Liver (tissue), 9 donors: ENCODE results near the gene OXNAD1. TPM values are rescaled to one million over a fixed set of nuclear protein-coding genes. Genes with fewer than 3 reads are reported as not detected.

Experiments
- DNase-seq: peaks from one replicate; pipeline ENCODE4 v3.0.0-alpha.2; 2017; ENCODE audit warnings: low spot score
- H3K27ac ChIP-seq, 2 donors: one replicate each; pipeline ENCODE4 v1.7.0; 2013; ENCODE audit warnings: inconsistent platforms in 2 of 2, low read length in 2 of 2, control low read depth in 1 of 2, low read depth in 1 of 2, mild to moderate bottlenecking in 1 of 2
- H3K27me3 ChIP-seq, 4 donors: one replicate each; pipeline versions ENCODE4 v1.6.1 to v1.7.0; 2013; ENCODE audit warnings: low read length in 3 of 4, inconsistent platforms in 1 of 4, mild to moderate bottlenecking in 1 of 4, moderate library complexity in 1 of 4; ENCODE audit not compliant: control insufficient read depth in 4 of 4, insufficient read depth in 4 of 4
- H3K36me3 ChIP-seq, 4 donors: one replicate each; pipeline versions ENCODE4 v1.6.1 to v1.7.0; 2013; ENCODE audit warnings: low read length in 3 of 4, mild to moderate bottlenecking in 3 of 4, low read depth in 1 of 4, moderate library complexity in 1 of 4; ENCODE audit not compliant: control insufficient read depth in 4 of 4, insufficient read depth in 3 of 4
- H3K4me1 ChIP-seq, 4 donors: one replicate each; pipeline versions ENCODE4 v1.6.1 to v1.7.0; 2013; ENCODE audit warnings: low read length in 3 of 4, mild to moderate bottlenecking in 3 of 4, moderate library complexity in 1 of 4; ENCODE audit not compliant: control insufficient read depth in 4 of 4, insufficient read depth in 4 of 4
- H3K4me3 ChIP-seq, 3 donors: one replicate each; pipeline versions ENCODE4 v1.6.1 to v1.7.0; 2013; ENCODE audit warnings: low read length in 3 of 3, control low read depth in 1 of 3, low read depth in 1 of 3, mild to moderate bottlenecking in 1 of 3
- H3K9ac ChIP-seq, 2 donors: one replicate each; pipeline ENCODE4 v1.7.0; 2013; ENCODE audit warnings: low read length in 2 of 2, mild to moderate bottlenecking in 2 of 2, moderate library complexity in 2 of 2, control low read depth in 1 of 2, low read depth in 1 of 2
- H3K9me3 ChIP-seq, 4 donors: one replicate each; pipeline versions ENCODE4 v1.6.1 to v1.7.0; 2013; ENCODE audit warnings: low read length in 3 of 4; ENCODE audit not compliant: control insufficient read depth in 4 of 4
- EGR1 ChIP-seq, 2 donors: IDR thresholded peaks; 2 replicates each; pipeline ENCODE4 v1.6.1; 2016 to 2018; ENCODE audit warnings: antibody characterized with exemption in 2 of 2, low read depth in 2 of 2
- FOXA1 ChIP-seq: IDR thresholded peaks from 2 replicates; pipeline ENCODE4 v1.6.1; 2016; ENCODE audit warnings: antibody characterized with exemption
- FOXA2 ChIP-seq: IDR thresholded peaks from 2 replicates; pipeline ENCODE4 v1.6.1; 2016; ENCODE audit warnings: antibody characterized with exemption
- GABPA ChIP-seq, 2 donors: IDR thresholded peaks in 1 of 2; conservative IDR thresholded peaks in 1 of 2; 2 replicates each; pipeline ENCODE4 v1.6.1; 2016; ENCODE audit warnings: antibody characterized with exemption in 2 of 2, mild to moderate bottlenecking in 1 of 2, moderate library complexity in 1 of 2
- HNF4G ChIP-seq: IDR thresholded peaks from 2 replicates; pipeline ENCODE4 v1.6.1; 2016; ENCODE audit warnings: antibody characterized with exemption
- JUND ChIP-seq, 2 donors: IDR thresholded peaks; 2 replicates each; pipeline ENCODE4 v1.6.1; 2016; ENCODE audit warnings: antibody characterized with exemption in 2 of 2
- NR2F2 ChIP-seq: IDR thresholded peaks from 2 replicates; pipeline ENCODE4 v1.6.1; 2016; ENCODE audit warnings: antibody characterized with exemption
- RAD21 ChIP-seq, 2 donors: IDR thresholded peaks; 2 replicates each; pipeline ENCODE4 v1.6.1; 2016; ENCODE audit warnings: antibody characterized with exemption in 2 of 2, mild to moderate bottlenecking in 2 of 2
- RXRA ChIP-seq, 2 donors: IDR thresholded peaks; 2 replicates each; pipeline ENCODE4 v1.6.1; 2017 to 2018; ENCODE audit warnings: antibody characterized with exemption in 2 of 2, mild to moderate bottlenecking in 1 of 2
- SP1 ChIP-seq: IDR thresholded peaks from 2 replicates; pipeline ENCODE4 v1.6.1; 2018; ENCODE audit warnings: antibody characterized with exemption, mild to moderate bottlenecking
- WGBS: extraction: QIAGEN DNeasy Blood & Tissue Kit; methylation state at CpG from one replicate; pipeline ENCODE4 v1.1.7; 2013; 5-methylcytosine and 5-hydroxymethylcytosine counted together
- polyA plus RNA-seq, 2 donors: library from polyadenylated mRNA; stranded (reverse) in 1 of 2; unstranded in 1 of 2; fragments of 200-250 nt in 1 of 2; fragments of >200 nt in 1 of 2; fragmentation: Nextera tagmentation in 1 of 2; extraction: Ambion mirVana in 1 of 2; gene quantifications; one replicate each; pipeline versions ENCODE4 v1.2.1 to v1.2.3, GENCODE V29; 2013 to 2015
- total RNA-seq, 2 donors: library from RNA; depleted of rRNA; stranded (reverse); fragments of >200 nt; gene quantifications; one replicate each; pipeline ENCODE4 v1.2.3, GENCODE V29; 2014
- TF ChIP-seq, protein P1 (sequence below): IDR thresholded peaks from 2 replicates; pipeline ENCODE4 v1.6.1; 2016; ENCODE audit warnings: antibody characterized with exemption, mild to moderate bottlenecking
- TF ChIP-seq, protein P2 (sequence below): IDR thresholded peaks from 2 replicates; pipeline ENCODE4 v1.6.1; 2016; ENCODE audit warnings: antibody characterized with exemption
- TF ChIP-seq, protein P3 (sequence below): fragments of 150-350 bp; IDR thresholded peaks from 2 replicates; pipeline ENCODE4 v1.5.1; 2017; ENCODE audit warnings: improper control_type of control experiment, low read depth, low read length; ENCODE audit not compliant: missing input control
- TF ChIP-seq, protein P4 (sequence below): IDR thresholded peaks from 2 replicates; pipeline ENCODE4 v1.6.1; 2016; ENCODE audit warnings: antibody characterized with exemption
- donor health status: healthy.
- donor health status: healthy.
- donor health status: healthy.
- donor health status: healthy.
- donor health status: healthy.

The OXNAD1 gene
- total and polyA plus RNA-seq, 4 donors = 9.3 to 24.6 (median 14.1) TPM

DNA sequence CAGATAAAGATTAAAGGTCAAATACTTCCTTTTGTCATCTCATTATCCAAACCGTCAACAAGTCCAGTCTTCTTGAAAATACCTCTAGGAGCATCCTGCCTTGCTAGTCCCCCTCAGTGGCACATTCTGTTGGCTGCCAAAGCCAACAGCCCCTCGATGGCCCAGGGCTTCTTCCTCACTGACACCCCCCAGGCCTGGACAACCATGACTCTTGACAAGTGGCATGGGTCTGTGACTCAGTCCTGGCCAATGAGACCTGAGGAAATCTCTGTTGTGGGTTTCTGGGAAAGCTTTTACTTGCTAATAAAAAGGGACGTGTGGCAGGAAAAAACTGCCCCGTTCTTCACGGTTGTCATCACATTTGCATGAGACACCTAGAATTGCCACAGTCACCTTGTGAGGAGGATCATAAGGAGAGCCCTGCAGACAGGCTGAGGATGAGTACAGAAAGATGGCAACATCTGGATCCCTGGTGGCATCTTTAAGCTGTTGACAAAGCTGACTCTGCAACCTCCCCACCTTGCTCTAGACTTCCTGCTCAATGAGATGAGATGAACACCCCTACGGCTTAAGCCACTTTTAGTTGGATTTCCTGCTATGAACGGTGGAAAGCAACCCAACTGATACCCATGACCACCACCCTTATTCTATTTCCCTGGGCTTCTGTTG lies 81.5 kb downstream of the OXNAD1 start:
- WGBS = 94% methylated on average over 7 of the region's 7 CpGs
- no peak overlapping the region for H3K27ac ChIP-seq
- no peak for TF ChIP-seq FOXA2
- TF ChIP-seq, protein P1, sequence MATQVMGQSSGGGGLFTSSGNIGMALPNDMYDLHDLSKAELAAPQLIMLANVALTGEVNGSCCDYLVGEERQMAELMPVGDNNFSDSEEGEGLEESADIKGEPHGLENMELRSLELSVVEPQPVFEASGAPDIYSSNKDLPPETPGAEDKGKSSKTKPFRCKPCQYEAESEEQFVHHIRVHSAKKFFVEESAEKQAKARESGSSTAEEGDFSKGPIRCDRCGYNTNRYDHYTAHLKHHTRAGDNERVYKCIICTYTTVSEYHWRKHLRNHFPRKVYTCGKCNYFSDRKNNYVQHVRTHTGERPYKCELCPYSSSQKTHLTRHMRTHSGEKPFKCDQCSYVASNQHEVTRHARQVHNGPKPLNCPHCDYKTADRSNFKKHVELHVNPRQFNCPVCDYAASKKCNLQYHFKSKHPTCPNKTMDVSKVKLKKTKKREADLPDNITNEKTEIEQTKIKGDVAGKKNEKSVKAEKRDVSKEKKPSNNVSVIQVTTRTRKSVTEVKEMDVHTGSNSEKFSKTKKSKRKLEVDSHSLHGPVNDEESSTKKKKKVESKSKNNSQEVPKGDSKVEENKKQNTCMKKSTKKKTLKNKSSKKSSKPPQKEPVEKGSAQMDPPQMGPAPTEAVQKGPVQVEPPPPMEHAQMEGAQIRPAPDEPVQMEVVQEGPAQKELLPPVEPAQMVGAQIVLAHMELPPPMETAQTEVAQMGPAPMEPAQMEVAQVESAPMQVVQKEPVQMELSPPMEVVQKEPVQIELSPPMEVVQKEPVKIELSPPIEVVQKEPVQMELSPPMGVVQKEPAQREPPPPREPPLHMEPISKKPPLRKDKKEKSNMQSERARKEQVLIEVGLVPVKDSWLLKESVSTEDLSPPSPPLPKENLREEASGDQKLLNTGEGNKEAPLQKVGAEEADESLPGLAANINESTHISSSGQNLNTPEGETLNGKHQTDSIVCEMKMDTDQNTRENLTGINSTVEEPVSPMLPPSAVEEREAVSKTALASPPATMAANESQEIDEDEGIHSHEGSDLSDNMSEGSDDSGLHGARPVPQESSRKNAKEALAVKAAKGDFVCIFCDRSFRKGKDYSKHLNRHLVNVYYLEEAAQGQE = no peak
- TF ChIP-seq HNF4G = no peak
- TF ChIP-seq EGR1 (IDR thresholded peaks at IDR 0.05; ENCODE audit: low read depth in 2 of 2) = no peak
- TF ChIP-seq, protein P2, sequence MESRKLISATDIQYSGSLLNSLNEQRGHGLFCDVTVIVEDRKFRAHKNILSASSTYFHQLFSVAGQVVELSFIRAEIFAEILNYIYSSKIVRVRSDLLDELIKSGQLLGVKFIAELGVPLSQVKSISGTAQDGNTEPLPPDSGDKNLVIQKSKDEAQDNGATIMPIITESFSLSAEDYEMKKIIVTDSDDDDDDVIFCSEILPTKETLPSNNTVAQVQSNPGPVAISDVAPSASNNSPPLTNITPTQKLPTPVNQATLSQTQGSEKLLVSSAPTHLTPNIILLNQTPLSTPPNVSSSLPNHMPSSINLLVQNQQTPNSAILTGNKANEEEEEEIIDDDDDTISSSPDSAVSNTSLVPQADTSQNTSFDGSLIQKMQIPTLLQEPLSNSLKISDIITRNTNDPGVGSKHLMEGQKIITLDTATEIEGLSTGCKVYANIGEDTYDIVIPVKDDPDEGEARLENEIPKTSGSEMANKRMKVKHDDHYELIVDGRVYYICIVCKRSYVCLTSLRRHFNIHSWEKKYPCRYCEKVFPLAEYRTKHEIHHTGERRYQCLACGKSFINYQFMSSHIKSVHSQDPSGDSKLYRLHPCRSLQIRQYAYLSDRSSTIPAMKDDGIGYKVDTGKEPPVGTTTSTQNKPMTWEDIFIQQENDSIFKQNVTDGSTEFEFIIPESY = no peak
- TF ChIP-seq, protein P3, sequence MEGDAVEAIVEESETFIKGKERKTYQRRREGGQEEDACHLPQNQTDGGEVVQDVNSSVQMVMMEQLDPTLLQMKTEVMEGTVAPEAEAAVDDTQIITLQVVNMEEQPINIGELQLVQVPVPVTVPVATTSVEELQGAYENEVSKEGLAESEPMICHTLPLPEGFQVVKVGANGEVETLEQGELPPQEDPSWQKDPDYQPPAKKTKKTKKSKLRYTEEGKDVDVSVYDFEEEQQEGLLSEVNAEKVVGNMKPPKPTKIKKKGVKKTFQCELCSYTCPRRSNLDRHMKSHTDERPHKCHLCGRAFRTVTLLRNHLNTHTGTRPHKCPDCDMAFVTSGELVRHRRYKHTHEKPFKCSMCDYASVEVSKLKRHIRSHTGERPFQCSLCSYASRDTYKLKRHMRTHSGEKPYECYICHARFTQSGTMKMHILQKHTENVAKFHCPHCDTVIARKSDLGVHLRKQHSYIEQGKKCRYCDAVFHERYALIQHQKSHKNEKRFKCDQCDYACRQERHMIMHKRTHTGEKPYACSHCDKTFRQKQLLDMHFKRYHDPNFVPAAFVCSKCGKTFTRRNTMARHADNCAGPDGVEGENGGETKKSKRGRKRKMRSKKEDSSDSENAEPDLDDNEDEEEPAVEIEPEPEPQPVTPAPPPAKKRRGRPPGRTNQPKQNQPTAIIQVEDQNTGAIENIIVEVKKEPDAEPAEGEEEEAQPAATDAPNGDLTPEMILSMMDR = no peak

DNA sequence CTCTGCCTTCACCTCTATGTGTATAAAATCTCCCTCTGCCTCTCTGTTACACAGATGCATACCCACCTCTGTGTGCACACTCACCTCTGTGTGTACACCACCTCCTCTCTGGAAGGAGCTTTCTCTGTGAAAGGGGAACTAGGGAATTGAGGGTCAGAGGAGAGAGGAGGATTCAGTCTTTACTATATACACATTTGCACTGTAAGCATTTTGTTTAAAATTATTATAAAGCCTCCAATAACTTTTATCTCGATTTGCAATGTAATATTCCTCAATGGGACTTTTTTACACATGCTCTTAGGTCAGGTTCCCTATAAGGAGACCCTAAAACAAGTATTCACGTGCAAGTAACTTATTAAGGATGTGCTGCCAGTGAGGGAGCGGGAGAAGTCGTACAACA lies 82.5 kb downstream of the OXNAD1 start:
- Histone ChIP-seq H3K9ac (no peak overlapping the region), H3K27me3 (no peaks in the 10 kb centered on the region), H3K4me3 (no peak overlapping the region), H3K9me3 (no peaks in the 10 kb centered on the region), H3K36me3 (peaks cover 3 to 25% (median 14%) of the 10 kb centered on the region in 4 donors), H3K27ac (no peak overlapping the region), H3K4me1 (no peaks in the 10 kb centered on the region)
- WGBS = 98% methylated on average over 4 of the region's 4 CpGs
- no peak for DNase-seq
- no peak for TF ChIP-seq FOXA1
- no peak for TF ChIP-seq RAD21 (IDR thresholded peaks at IDR 0.05)
- TF ChIP-seq, protein P1 = no peak
- no peak for TF ChIP-seq SP1
- TF ChIP-seq RXRA (IDR thresholded peaks at IDR 0.05) = no peak
- no peak for TF ChIP-seq FOXA2
- TF ChIP-seq JUND (IDR thresholded peaks at IDR 0.05) = no peak
- no peak for TF ChIP-seq EGR1 (IDR thresholded peaks at IDR 0.05; ENCODE audit: low read depth in 2 of 2)
- TF ChIP-seq, protein P4, sequence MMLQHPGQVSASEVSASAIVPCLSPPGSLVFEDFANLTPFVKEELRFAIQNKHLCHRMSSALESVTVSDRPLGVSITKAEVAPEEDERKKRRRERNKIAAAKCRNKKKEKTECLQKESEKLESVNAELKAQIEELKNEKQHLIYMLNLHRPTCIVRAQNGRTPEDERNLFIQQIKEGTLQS = no peak
- TF ChIP-seq, protein P3 = no peak
- no peak for TF ChIP-seq GABPA (IDR thresholded peaks at IDR 0.05 in 1 of 2, conservative IDR thresholded peaks at IDR 0.05 in 1 of 2)
- no peak for TF ChIP-seq NR2F2
- TF ChIP-seq, protein P2 = no peak

More for the DNA sequence above, 81.5 kb downstream of the OXNAD1 start:
- Histone ChIP-seq H3K4me1 (no peaks in the 10 kb centered on the region), H3K4me3 (no peak overlapping the region), H3K36me3 (peaks cover 3 to 25% (median 14%) of the 10 kb centered on the region in 4 donors), H3K27me3 (no peaks in the 10 kb centered on the region), H3K9me3 (no peaks in the 10 kb centered on the region), H3K9ac (no peak overlapping the region)
- no peak for DNase-seq
